Measurements from ENCODE around the gene ARHGEF40. TPM values are rescaled to one million over a fixed set of nuclear protein-coding genes. Genes with fewer than 3 reads are reported as not detected.
A peak's percentile ranks its signal among the peaks of the same experiment; 100 is the strongest.

ARHGEF40 gene
- total and polyA plus RNA-seq, 7 donors: 12.5 to 48.5 (median 17.5) TPM

DNA sequence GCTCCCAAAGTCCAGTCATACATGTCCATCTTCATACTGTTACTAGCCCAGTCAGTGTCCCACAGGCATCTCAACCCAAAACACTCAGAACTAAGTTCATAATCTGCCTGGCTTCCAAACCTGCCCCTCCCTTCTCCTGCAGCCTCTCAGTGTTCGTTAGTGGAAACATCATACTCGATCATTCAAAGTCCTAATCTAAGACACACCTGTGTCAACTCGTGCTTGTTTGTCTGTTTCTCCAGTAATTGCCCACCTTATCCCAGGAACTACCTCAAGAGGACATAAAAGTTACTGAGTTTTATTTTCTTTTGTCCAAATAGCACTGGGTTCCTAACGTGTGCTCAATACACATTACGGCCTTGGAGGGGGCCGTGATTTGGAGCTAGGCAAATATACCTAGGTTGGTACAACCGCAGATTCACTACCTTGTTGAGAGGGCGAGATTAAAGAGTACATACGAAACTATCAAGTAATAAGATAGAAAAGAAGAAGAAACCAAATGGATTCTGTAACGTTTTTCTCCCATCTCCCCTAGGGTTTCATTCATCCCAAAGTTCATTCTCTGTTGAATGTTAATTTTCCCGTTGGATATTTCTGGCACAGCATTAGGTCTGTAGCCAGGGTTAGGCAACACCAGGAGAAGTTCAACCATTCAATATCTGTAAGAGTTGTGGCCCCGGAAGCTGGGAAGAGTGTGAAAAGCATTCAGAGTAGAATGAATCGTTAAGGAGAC lies 9.3 kb upstream of the ARHGEF40 start:
- TF ChIP-seq POLR2A (IDR thresholded peaks at IDR 0.05): no peak
- no peak for TF ChIP-seq POLR2AphosphoS5 (IDR thresholded peaks at IDR 0.05)
- TF ChIP-seq, protein P1, sequence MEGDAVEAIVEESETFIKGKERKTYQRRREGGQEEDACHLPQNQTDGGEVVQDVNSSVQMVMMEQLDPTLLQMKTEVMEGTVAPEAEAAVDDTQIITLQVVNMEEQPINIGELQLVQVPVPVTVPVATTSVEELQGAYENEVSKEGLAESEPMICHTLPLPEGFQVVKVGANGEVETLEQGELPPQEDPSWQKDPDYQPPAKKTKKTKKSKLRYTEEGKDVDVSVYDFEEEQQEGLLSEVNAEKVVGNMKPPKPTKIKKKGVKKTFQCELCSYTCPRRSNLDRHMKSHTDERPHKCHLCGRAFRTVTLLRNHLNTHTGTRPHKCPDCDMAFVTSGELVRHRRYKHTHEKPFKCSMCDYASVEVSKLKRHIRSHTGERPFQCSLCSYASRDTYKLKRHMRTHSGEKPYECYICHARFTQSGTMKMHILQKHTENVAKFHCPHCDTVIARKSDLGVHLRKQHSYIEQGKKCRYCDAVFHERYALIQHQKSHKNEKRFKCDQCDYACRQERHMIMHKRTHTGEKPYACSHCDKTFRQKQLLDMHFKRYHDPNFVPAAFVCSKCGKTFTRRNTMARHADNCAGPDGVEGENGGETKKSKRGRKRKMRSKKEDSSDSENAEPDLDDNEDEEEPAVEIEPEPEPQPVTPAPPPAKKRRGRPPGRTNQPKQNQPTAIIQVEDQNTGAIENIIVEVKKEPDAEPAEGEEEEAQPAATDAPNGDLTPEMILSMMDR (IDR thresholded peaks at IDR 0.05): no peak
- no peak for TF ChIP-seq EP300 (IDR thresholded peaks at IDR 0.05)
- Histone ChIP-seq H3K36me3 (no peaks in the 10 kb centered on the region), H3K4me3 (no peak overlapping the region), H3K27ac (peak overlapping the region in 1 of 4 donors; percentile 7), H3K4me1 (peaks cover 0 to 9% (median 4%) of the 10 kb centered on the region in 4 donors), H3K27me3 (no peaks in the 10 kb centered on the region), H3K9me3 (no peaks in the 10 kb centered on the region)
- WGBS, 2 donors: 32 to 71% methylated on average over 13 of the region's 13 CpGs
- no peak for DNase-seq
- intact Hi-C loops (cut with DNase I): no loop called here

DNA sequence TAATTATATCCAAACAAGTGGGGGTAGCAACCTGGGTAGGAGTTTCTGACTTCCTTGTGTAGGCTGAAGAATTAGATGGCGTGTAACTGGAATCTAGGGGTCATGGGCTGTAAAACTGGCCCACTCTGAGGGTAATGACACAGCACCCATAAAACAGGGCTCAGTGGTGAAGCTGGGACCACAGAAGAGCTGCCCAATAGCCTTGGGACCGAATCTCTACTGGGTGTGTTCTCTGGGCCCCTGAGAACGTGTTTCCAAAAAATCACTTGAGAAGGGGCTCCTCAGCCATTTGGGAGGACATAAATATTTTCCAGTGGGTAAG lies 8.8 kb upstream of the ARHGEF40 start:
- intact Hi-C loops (cut with DNase I): no loop called here
- Histone ChIP-seq H3K9me3 (no peaks in the 10 kb centered on the region), H3K4me3 (no peak overlapping the region), H3K27me3 (no peaks in the 10 kb centered on the region), H3K36me3 (no peaks in the 10 kb centered on the region), H3K27ac (no peak overlapping the region), H3K4me1 (peaks cover 0 to 9% (median 4%) of the 10 kb centered on the region in 4 donors)
- 50 to 73% methylated on average over 3 of the region's 3 CpGs for WGBS, 2 donors
- DNase-seq: no peak
- no peak for TF ChIP-seq EP300 (IDR thresholded peaks at IDR 0.05)
- TF ChIP-seq POLR2A (IDR thresholded peaks at IDR 0.05): no peak
- no peak for TF ChIP-seq POLR2AphosphoS5 (IDR thresholded peaks at IDR 0.05)
- TF ChIP-seq, protein P1 (IDR thresholded peaks at IDR 0.05): no peak

DNA sequence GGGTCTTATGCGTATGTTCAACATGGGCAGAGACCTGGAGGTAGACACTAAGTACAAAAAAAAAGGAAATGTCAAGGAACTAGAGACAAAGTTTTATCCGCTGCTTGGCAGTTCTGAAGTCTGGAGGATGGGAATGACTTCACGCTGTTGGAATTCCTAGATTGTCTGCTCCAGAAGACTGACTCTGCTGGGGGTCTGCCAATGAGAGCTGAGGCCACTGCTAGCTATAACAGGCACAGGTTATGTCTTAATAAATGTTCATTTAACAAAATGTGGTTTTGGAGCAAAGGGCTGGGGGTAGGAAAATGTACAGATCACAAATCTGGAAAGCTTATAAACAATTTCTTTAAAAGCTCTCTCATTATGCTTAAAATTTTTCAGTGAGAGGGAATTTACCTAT lies 6.6 kb upstream of the ARHGEF40 start:
- H3K27me3 ChIP-seq: no peaks in the 10 kb centered on the region
- TF ChIP-seq EP300 (IDR thresholded peaks at IDR 0.05): no peak
- TF ChIP-seq, protein P1 (IDR thresholded peaks at IDR 0.05): no peak
- H3K9me3 ChIP-seq: no peaks in the 10 kb centered on the region
- no peak overlapping the region for H3K4me3 ChIP-seq
- 81 to 84% methylated on average over 3 of the region's 3 CpGs for WGBS, 2 donors
- peak overlapping the region in 1 of 4 donors; percentile 13 for H3K27ac ChIP-seq
- DNase-seq: no peak
- H3K4me1 ChIP-seq: peaks cover 0 to 13% (median 4%) of the 10 kb centered on the region in 4 donors
- intact Hi-C loops (cut with DNase I): no loop called here
- no peaks in the 10 kb centered on the region for H3K36me3 ChIP-seq

DNA sequence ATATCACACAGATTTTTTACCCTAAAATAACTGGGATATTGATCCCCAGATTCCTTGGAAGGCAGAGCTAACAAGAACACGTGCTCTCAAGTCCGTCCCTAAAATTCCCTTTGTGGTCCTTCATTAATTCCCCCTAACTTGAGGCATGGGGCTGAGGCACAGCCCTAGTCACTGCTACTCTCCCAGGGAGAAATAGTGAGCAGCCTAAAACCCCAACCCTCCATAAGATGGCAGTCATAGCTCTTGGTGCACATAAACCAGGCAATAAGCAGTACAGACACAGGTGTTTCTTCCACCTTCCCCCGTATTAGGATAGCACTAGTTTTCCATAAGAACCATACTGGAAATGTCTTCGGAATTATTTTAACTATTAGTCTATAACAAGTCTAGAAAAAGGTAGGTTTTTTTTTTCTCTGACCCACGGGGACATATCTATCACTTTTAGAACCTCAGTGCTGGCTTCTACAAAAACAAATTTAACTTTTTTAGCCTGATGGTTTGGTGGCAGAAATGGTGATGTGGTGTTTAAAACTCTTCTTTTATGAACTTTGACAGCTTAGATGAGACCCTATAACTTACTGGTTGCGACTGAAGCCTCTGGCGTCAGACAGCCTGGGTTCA lies 3.1 kb upstream of the ARHGEF40 start:
- no peak for DNase-seq
- TF ChIP-seq POLR2A (IDR thresholded peaks at IDR 0.05): no peak
- TF ChIP-seq POLR2AphosphoS5 (IDR thresholded peaks at IDR 0.05): no peak
- TF ChIP-seq, protein P1 (IDR thresholded peaks at IDR 0.05): no peak
- TF ChIP-seq EP300 (IDR thresholded peaks at IDR 0.05): no peak
- Histone ChIP-seq H3K27ac (no peak overlapping the region), H3K36me3 (no peaks in the 10 kb centered on the region), H3K4me3 (no peak overlapping the region), H3K4me1 (peaks cover 0 to 35% (median 31%) of the 10 kb centered on the region in 4 donors), H3K27me3 (no peaks in the 10 kb centered on the region), H3K9me3 (no peaks in the 10 kb centered on the region)
- intact Hi-C loops (cut with DNase I): no loop called here
- 51 to 71% methylated on average over 7 of the region's 7 CpGs for WGBS, 2 donors
